ENCODE measurements around the gene USP19. TPM values are rescaled to one million over a fixed set of nuclear protein-coding genes. Genes with fewer than 3 reads are reported as not detected.

The USP19 gene
- polyA plus RNA-seq, 3 donors, result 18.4 to 55.7 (median 24.1) TPM

DNA sequence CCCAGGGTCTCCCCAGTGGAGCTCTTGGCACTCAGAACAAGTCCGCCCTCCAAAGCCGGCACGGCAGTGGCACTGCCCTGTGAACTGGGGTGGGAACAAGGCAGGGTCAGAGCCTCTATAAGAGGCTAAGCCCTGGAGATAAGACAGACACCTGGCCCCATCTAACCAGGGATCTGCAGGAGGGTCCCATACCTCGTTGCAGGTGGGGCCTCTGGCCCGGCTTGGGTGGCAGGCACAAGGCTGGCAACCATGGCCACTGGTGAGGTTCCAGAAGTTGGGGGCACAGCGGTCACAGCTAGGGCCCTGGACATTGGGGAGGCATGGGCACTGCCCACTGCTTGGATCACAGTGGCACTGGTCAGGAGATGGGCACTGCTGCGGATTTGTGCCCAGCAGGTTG lies 3.6 kb upstream of the USP19 start:
- Mint-ChIP-seq H3K27me3 (ENCODE audit: low read depth in 3 of 3) (no peaks in the 10 kb centered on the region), H3K4me3 (no peak overlapping the region), H3K36me3 (no peaks in the 10 kb centered on the region), H3K27ac (no peak overlapping the region), H3K9me3 (no peaks in the 10 kb centered on the region), H3K4me1 (peaks cover 10% of the 10 kb centered on the region)
- H3K9me3 ChIP-seq (replicated peaks in 1 of 2; ENCODE audit: control insufficient read depth in 1 of 2, insufficient read depth in 1 of 2, low read length in 2 of 2), result no peaks in the 10 kb centered on the region
- intact Hi-C loops (cut with micrococcal nuclease), result no loop called here
- no peak overlapping the region for H3K4me2 ChIP-seq (replicated peaks; ENCODE audit: extremely low read depth, low read length, poor library complexity, severe bottlenecking)
- H3K79me2 ChIP-seq (ENCODE audit: insufficient read depth, low read length), result peaks cover 13% of the 10 kb centered on the region
- H3K36me3 ChIP-seq (replicated peaks in 1 of 2; ENCODE audit: control insufficient read depth in 1 of 2, insufficient read depth in 2 of 2, low read length in 2 of 2), result peaks cover 0 to 2% of the 10 kb centered on the region in 2 donors
- no peak overlapping the region for H3K27ac ChIP-seq (ENCODE audit: low read depth in 1 of 2, low read length in 2 of 2)
- no peak for DNase-seq
- peaks cover 16 to 19% of the 10 kb centered on the region in 2 donors for H3K4me1 ChIP-seq (ENCODE audit: control insufficient read depth in 1 of 2, insufficient read depth in 2 of 2, low read length in 2 of 2)
- no peak overlapping the region for H3K4me3 ChIP-seq (replicated peaks in 1 of 3; ENCODE audit: low read depth in 2 of 3, low read length in 3 of 3)
- no peaks in the 10 kb centered on the region for H3K27me3 ChIP-seq (ENCODE audit: control insufficient read depth in 2 of 2, insufficient read depth in 2 of 2, low read length in 2 of 2)
- no peaks in the 10 kb centered on the region for H4K20me1 ChIP-seq (ENCODE audit: insufficient read depth, low read length)
- TF ChIP-seq, protein P1, sequence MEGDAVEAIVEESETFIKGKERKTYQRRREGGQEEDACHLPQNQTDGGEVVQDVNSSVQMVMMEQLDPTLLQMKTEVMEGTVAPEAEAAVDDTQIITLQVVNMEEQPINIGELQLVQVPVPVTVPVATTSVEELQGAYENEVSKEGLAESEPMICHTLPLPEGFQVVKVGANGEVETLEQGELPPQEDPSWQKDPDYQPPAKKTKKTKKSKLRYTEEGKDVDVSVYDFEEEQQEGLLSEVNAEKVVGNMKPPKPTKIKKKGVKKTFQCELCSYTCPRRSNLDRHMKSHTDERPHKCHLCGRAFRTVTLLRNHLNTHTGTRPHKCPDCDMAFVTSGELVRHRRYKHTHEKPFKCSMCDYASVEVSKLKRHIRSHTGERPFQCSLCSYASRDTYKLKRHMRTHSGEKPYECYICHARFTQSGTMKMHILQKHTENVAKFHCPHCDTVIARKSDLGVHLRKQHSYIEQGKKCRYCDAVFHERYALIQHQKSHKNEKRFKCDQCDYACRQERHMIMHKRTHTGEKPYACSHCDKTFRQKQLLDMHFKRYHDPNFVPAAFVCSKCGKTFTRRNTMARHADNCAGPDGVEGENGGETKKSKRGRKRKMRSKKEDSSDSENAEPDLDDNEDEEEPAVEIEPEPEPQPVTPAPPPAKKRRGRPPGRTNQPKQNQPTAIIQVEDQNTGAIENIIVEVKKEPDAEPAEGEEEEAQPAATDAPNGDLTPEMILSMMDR (IDR thresholded peaks at IDR 0.05), result no peak
- H2AFZ ChIP-seq (ENCODE audit: insufficient read depth, low read depth, low read length, poor library complexity, severe bottlenecking), result no peak overlapping the region
- H3K9ac ChIP-seq (ENCODE audit: insufficient read depth, low read length, poor library complexity, severe bottlenecking), result no peak overlapping the region
- 96% methylated on average over 7 of the region's 7 CpGs for WGBS (ENCODE audit: insufficient coverage)

DNA sequence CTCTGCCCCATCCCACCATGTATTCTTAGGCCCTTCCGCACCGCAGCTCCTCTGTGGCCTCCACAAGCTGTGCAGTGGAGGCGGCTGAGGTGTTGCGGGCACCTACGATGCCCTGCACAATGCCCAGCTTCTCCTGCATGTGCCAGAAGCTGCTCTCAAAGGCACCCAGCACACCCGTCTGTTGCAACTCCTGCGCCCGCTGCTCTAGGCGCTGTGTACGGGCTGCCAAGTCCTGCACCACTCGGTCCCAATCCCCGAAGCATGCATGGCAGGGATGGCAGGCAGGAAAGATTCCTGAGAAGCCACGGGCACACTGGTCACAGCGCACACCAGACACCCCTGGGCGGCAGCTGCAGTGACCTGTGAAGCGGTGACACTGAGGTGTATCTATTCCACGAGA lies 3.1 kb upstream of the USP19 start:
- peaks cover 11% of the 10 kb centered on the region for H3K4me1 Mint-ChIP-seq
- TF ChIP-seq, protein P1 (IDR thresholded peaks at IDR 0.05), result no peak
- H2AFZ ChIP-seq (ENCODE audit: insufficient read depth, low read depth, low read length, poor library complexity, severe bottlenecking), result no peak overlapping the region
- peaks cover 4% of the 10 kb centered on the region in 2 donors for H3K36me3 Mint-ChIP-seq
- no peak overlapping the region for H3K9ac ChIP-seq (ENCODE audit: insufficient read depth, low read length, poor library complexity, severe bottlenecking)
- H3K27ac Mint-ChIP-seq, result peak overlapping the region in 1 of 7 donors; percentile 40
- H3K36me3 ChIP-seq (replicated peaks in 1 of 2; ENCODE audit: control insufficient read depth in 1 of 2, insufficient read depth in 2 of 2, low read length in 2 of 2), result peaks cover 4 to 7% of the 10 kb centered on the region in 2 donors
- H3K79me2 ChIP-seq (ENCODE audit: insufficient read depth, low read length), result peaks cover 19% of the 10 kb centered on the region
- no peaks in the 10 kb centered on the region for H3K9me3 ChIP-seq (replicated peaks in 1 of 2; ENCODE audit: control insufficient read depth in 1 of 2, insufficient read depth in 1 of 2, low read length in 2 of 2)
- no peaks in the 10 kb centered on the region for H3K27me3 ChIP-seq (ENCODE audit: control insufficient read depth in 2 of 2, insufficient read depth in 2 of 2, low read length in 2 of 2)
- H4K20me1 ChIP-seq (ENCODE audit: insufficient read depth, low read length), result no peaks in the 10 kb centered on the region
- no peak overlapping the region for H3K4me3 ChIP-seq (replicated peaks in 1 of 3; ENCODE audit: low read depth in 2 of 3, low read length in 3 of 3)
- no peak overlapping the region for H3K27ac ChIP-seq (ENCODE audit: low read depth in 1 of 2, low read length in 2 of 2)
- H3K9me3 Mint-ChIP-seq, result peaks cover 0 to 2% (median 0%) of the 10 kb centered on the region in 7 donors
- 97% methylated on average over 16 of the region's 17 CpGs for WGBS (ENCODE audit: insufficient coverage)
- H3K4me1 ChIP-seq (ENCODE audit: control insufficient read depth in 1 of 2, insufficient read depth in 2 of 2, low read length in 2 of 2), result peaks cover 16 to 23% of the 10 kb centered on the region in 2 donors
- no peak for DNase-seq
- H3K4me3 Mint-ChIP-seq, result no peak overlapping the region
- intact Hi-C loops (cut with micrococcal nuclease), result no loop called here
- H3K4me2 ChIP-seq (replicated peaks; ENCODE audit: extremely low read depth, low read length, poor library complexity, severe bottlenecking), result no peak overlapping the region
- H3K27me3 Mint-ChIP-seq (ENCODE audit: low read depth in 3 of 3), result no peaks in the 10 kb centered on the region
